Activated CD4-positive, alpha-beta T cell treated with anti-CD3 and anti-CD28 coated beads for 24 hours (primary cell): ENCODE data around the gene ARL16.

Source experiments
- DNase-seq, 2 donors: peaks; one replicate each; pipeline ENCODE4 v3.0.0-alpha.2; 2020; ENCODE audit warnings: low read depth in 2 of 2

Gene ARL16

GRCh38 chr17:81644976-81645952 lies 38.3 kb downstream of the ARL16 start:
- no peak for DNase-seq

GRCh38 chr17:81644496-81644895 lies 39.1 kb downstream of the ARL16 start:
- DNase-seq = no peak

- no peak for DNase-seq
Measured at GRCh38 chr17:81641825-81642489, 41.6 kb downstream of the ARL16 start.

GRCh38 chr17:81640011-81640410 lies 43.6 kb downstream of the ARL16 start:
- DNase-seq = no peak

GRCh38 chr17:81638683-81639082 lies 44.9 kb downstream of the ARL16 start:
- DNase-seq = no peak

GRCh38 chr17:81636505-81637288 lies 46.9 kb downstream of the ARL16 start, which contains the start of the genes NPLOC4 and TSPAN10:
NPLOC4 (minus strand) TSS chr17:81637112; CDS start chr17:81636930, 182 bp downstream.
TSPAN10 (plus strand) TSS chr17:81637196; CDS start chr17:81642413, 5,217 bp downstream.
- peak; percentile 79 to 81 for DNase-seq

- no peak for DNase-seq
Measured at GRCh38 chr17:81635973-81636504, 47.6 kb downstream of the ARL16 start.

GRCh38 chr17:81635431-81635830 lies 48.2 kb downstream of the ARL16 start:
- no peak for DNase-seq

GRCh38 chr17:81631482-81631881 lies 52.1 kb downstream of the ARL16 start:
- no peak for DNase-seq
